ENCODE measurements around the gene YBEY.
A peak's percentile ranks its signal among the peaks of the same experiment; 100 is the strongest.

The YBEY gene

GRCh38 chr21:46264690-46265144, 21.4 kb upstream of the YBEY start:
- no peak overlapping the region for H3K27ac ChIP-seq (ENCODE audit: low read length)
- no CpG with 5 or more reads among the region's 13 CpGs for WGBS (ENCODE audit: insufficient coverage, insufficient read length)
- no peak overlapping the region for H3K4me3 ChIP-seq (ENCODE audit: low read length)
- H3K4me1 ChIP-seq (ENCODE audit: control insufficient read depth, insufficient read depth, low read length) = no peaks in the 10 kb centered on the region
- no peak for DNase-seq (ENCODE audit: low read depth, low spot score)
- peaks cover 33% of the 10 kb centered on the region for H3K36me3 ChIP-seq (ENCODE audit: control insufficient read depth, insufficient read depth, low read length)
- no peaks in the 10 kb centered on the region for H3K27me3 ChIP-seq (ENCODE audit: control insufficient read depth, insufficient read depth, low read length)
- no peaks in the 10 kb centered on the region for H3K9me3 ChIP-seq (ENCODE audit: control insufficient read depth, insufficient read depth, low read length)

DNA sequence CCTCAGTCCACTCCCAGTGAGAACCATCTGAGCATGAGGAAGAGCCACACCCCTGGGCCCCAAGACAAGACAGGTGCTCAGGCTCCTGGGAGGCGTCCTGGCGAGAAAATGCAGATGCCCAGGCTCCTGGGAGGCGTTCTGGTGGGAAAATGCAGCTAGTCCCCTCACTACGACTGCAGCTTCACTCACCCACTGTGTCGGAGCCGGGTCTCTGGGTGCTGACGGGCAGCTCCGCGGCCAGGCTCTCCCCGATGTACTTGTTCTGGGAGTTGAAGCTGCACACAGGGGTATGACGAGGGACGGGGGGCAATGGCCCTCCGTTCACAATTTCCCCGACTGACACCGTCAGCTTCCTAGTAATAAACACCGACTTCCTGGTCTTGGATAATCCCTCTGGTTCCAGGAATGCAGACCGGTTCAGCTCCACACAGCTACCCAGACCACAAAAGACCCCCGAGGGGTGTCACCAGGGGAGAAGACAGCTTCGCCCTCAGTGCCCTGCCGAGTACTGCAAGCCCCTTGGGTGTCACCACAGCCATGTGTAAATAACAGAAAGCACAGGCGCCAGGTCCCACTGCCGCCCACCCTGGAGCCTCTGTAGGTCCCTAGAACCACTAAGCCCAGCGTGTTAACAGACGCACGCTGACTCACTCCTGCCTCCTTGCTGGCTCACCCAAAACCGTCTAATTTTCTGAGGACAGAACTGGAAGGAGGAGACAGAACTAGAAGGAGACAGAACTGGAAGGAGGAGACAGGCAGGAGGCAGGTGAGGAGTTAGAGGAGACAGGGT, 20.2 kb upstream of the YBEY start:
- Histone ChIP-seq H3K27me3 (ENCODE audit: control insufficient read depth, insufficient read depth, low read length) (no peaks in the 10 kb centered on the region), H3K9me3 (ENCODE audit: control insufficient read depth, insufficient read depth, low read length) (no peaks in the 10 kb centered on the region), H3K4me3 (ENCODE audit: low read length) (no peak overlapping the region), H3K36me3 (ENCODE audit: control insufficient read depth, insufficient read depth, low read length) (peaks cover 32% of the 10 kb centered on the region), H3K4me1 (ENCODE audit: control insufficient read depth, insufficient read depth, low read length) (no peaks in the 10 kb centered on the region), H3K27ac (ENCODE audit: low read length) (no peak overlapping the region)
- DNase-seq (ENCODE audit: low read depth, low spot score) = no peak
- no CpG with 5 or more reads among the region's 26 CpGs for WGBS (ENCODE audit: insufficient coverage, insufficient read length)

GRCh38 chr21:46266946-46267345, 19.2 kb upstream of the YBEY start:
- WGBS (ENCODE audit: insufficient coverage, insufficient read length) = no CpG with 5 or more reads among the region's 19 CpGs
- H3K9me3 ChIP-seq (ENCODE audit: control insufficient read depth, insufficient read depth, low read length) = no peaks in the 10 kb centered on the region
- peaks cover 28% of the 10 kb centered on the region for H3K36me3 ChIP-seq (ENCODE audit: control insufficient read depth, insufficient read depth, low read length)
- H3K27me3 ChIP-seq (ENCODE audit: control insufficient read depth, insufficient read depth, low read length) = no peaks in the 10 kb centered on the region
- no peak for DNase-seq (ENCODE audit: low read depth, low spot score)
- H3K4me1 ChIP-seq (ENCODE audit: control insufficient read depth, insufficient read depth, low read length) = no peaks in the 10 kb centered on the region
- no peak overlapping the region for H3K27ac ChIP-seq (ENCODE audit: low read length)
- no peak overlapping the region for H3K4me3 ChIP-seq (ENCODE audit: low read length)

DNA sequence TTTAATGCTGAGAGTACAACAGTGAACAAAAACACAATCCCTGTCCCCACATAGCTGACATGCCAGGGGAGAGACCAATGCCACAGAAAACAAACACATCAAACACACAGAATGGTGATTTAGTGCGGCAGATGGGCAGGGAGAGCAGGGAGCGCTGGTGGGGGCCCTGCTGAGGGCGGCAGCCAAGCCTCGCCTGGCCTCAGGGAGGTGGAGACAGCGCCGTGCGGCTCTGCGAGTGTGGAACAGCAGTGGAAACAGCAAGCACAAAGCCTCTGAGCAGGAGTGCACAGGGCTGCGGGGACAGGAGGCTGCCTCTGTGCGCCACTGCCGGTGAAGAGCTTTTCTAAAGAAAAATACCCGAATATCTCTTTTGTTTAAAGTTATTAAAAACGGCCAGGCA, 17.8 kb upstream of the YBEY start:
- Histone ChIP-seq H3K36me3 (ENCODE audit: control insufficient read depth, insufficient read depth, low read length) (peaks cover 33% of the 10 kb centered on the region), H3K9me3 (ENCODE audit: control insufficient read depth, insufficient read depth, low read length) (no peaks in the 10 kb centered on the region), H3K4me3 (ENCODE audit: low read length) (no peak overlapping the region), H3K27ac (ENCODE audit: low read length) (no peak overlapping the region), H3K27me3 (ENCODE audit: control insufficient read depth, insufficient read depth, low read length) (no peaks in the 10 kb centered on the region), H3K4me1 (ENCODE audit: control insufficient read depth, insufficient read depth, low read length) (no peaks in the 10 kb centered on the region)
- no peak for DNase-seq (ENCODE audit: low read depth, low spot score)
- WGBS (ENCODE audit: insufficient coverage, insufficient read length) = no CpG with 5 or more reads among the region's 13 CpGs

DNA sequence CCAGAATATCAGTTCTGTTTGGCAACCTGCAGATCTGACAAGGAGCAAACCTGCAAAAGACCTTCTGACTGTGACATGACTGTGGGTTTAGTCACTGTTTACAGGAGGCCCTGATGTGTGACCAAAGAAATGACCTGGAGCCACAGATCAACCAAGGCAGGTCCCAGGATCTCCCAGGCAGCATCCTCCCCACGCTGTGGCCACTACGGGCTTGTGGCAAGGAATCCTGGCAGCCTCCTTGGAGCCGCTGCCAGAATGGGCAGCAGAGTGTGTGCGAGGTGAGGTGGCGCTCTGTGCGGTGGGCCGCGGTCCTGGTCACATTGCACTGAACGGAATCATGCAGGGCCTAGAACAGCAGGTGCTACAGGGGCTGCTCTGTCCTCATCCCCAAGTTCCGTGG, 16.7 kb upstream of the YBEY start:
- peaks cover 33% of the 10 kb centered on the region for H3K36me3 ChIP-seq (ENCODE audit: control insufficient read depth, insufficient read depth, low read length)
- no peaks in the 10 kb centered on the region for H3K4me1 ChIP-seq (ENCODE audit: control insufficient read depth, insufficient read depth, low read length)
- H3K27ac ChIP-seq (ENCODE audit: low read length) = no peak overlapping the region
- no peaks in the 10 kb centered on the region for H3K9me3 ChIP-seq (ENCODE audit: control insufficient read depth, insufficient read depth, low read length)
- no peak overlapping the region for H3K4me3 ChIP-seq (ENCODE audit: low read length)
- WGBS (ENCODE audit: insufficient coverage, insufficient read length) = no CpG with 5 or more reads among the region's 10 CpGs
- DNase-seq (ENCODE audit: low read depth, low spot score) = no peak
- no peaks in the 10 kb centered on the region for H3K27me3 ChIP-seq (ENCODE audit: control insufficient read depth, insufficient read depth, low read length)

- Histone ChIP-seq H3K27me3 (ENCODE audit: control insufficient read depth, insufficient read depth, low read length) (no peaks in the 10 kb centered on the region), H3K4me3 (ENCODE audit: low read length) (no peak overlapping the region), H3K9me3 (ENCODE audit: control insufficient read depth, insufficient read depth, low read length) (no peaks in the 10 kb centered on the region), H3K36me3 (ENCODE audit: control insufficient read depth, insufficient read depth, low read length) (peaks cover 23% of the 10 kb centered on the region), H3K27ac (ENCODE audit: low read length) (no peak overlapping the region), H3K4me1 (ENCODE audit: control insufficient read depth, insufficient read depth, low read length) (no peaks in the 10 kb centered on the region)
- no CpG with 5 or more reads among the region's 14 CpGs for WGBS (ENCODE audit: insufficient coverage, insufficient read length)
- DNase-seq (ENCODE audit: low read depth, low spot score) = no peak
Measured at GRCh38 chr21:46273341-46273740, 12.8 kb upstream of the YBEY start.

GRCh38 chr21:46274797-46275390, 11.2 kb upstream of the YBEY start:
- H3K36me3 ChIP-seq (ENCODE audit: control insufficient read depth, insufficient read depth, low read length) = peaks cover 25% of the 10 kb centered on the region
- H3K9me3 ChIP-seq (ENCODE audit: control insufficient read depth, insufficient read depth, low read length) = no peaks in the 10 kb centered on the region
- no CpG with 5 or more reads among the region's 11 CpGs for WGBS (ENCODE audit: insufficient coverage, insufficient read length)
- H3K4me3 ChIP-seq (ENCODE audit: low read length) = no peak overlapping the region
- H3K27ac ChIP-seq (ENCODE audit: low read length) = no peak overlapping the region
- H3K27me3 ChIP-seq (ENCODE audit: control insufficient read depth, insufficient read depth, low read length) = no peaks in the 10 kb centered on the region
- no peaks in the 10 kb centered on the region for H3K4me1 ChIP-seq (ENCODE audit: control insufficient read depth, insufficient read depth, low read length)
- DNase-seq (ENCODE audit: low read depth, low spot score) = no peak

DNA sequence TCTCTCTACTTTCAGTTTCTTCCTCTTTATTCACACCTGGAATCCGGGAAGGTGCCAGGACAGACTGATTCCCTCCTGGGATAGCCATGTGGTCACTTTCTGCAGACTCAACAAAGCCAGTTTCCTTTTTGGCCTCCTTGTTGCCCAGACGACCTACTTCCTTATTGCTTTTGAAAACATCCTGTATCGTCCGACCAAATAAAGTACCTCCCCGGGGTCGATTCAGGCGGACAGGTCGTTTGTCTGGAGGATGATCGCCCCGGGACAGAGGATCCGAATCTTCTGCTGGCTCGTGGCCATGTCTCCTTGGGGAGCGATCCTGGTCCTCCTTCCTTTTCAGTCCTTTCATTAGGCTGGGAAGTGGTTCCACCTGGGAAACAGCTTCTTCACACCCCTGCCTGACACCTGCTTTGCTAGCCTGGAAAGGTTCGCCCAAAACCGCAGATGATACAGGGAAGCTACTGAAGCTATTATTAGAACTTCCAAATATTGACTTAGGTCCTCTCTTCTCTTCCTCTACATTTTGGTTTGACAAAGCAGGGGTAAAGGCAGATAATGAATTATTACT, 2.0 kb upstream of the YBEY start:
- Histone ChIP-seq H3K4me3 (ENCODE audit: low read length) (no peak overlapping the region), H3K4me1 (ENCODE audit: control insufficient read depth, insufficient read depth, low read length) (no peaks in the 10 kb centered on the region), H3K9me3 (ENCODE audit: control insufficient read depth, insufficient read depth, low read length) (no peaks in the 10 kb centered on the region), H3K27me3 (ENCODE audit: control insufficient read depth, insufficient read depth, low read length) (no peaks in the 10 kb centered on the region), H3K27ac (ENCODE audit: low read length) (no peak overlapping the region), H3K36me3 (ENCODE audit: control insufficient read depth, insufficient read depth, low read length) (peaks cover 7% of the 10 kb centered on the region)
- DNase-seq (ENCODE audit: low read depth, low spot score) = no peak
- WGBS (ENCODE audit: insufficient coverage, insufficient read length) = no CpG with 5 or more reads among the region's 15 CpGs

- H3K4me3 ChIP-seq (ENCODE audit: low read length) = no peak overlapping the region
- WGBS (ENCODE audit: insufficient coverage, insufficient read length) = no CpG with 5 or more reads among the region's 1 CpG
- no peaks in the 10 kb centered on the region for H3K9me3 ChIP-seq (ENCODE audit: control insufficient read depth, insufficient read depth, low read length)
- DNase-seq (ENCODE audit: low read depth, low spot score) = no peak
- H3K36me3 ChIP-seq (ENCODE audit: control insufficient read depth, insufficient read depth, low read length) = peaks cover 2% of the 10 kb centered on the region
- H3K4me1 ChIP-seq (ENCODE audit: control insufficient read depth, insufficient read depth, low read length) = no peaks in the 10 kb centered on the region
- H3K27ac ChIP-seq (ENCODE audit: low read length) = no peak overlapping the region
- H3K27me3 ChIP-seq (ENCODE audit: control insufficient read depth, insufficient read depth, low read length) = no peaks in the 10 kb centered on the region
Measured at GRCh38 chr21:46284733-46285132, 1.4 kb upstream of the YBEY start.

DNA sequence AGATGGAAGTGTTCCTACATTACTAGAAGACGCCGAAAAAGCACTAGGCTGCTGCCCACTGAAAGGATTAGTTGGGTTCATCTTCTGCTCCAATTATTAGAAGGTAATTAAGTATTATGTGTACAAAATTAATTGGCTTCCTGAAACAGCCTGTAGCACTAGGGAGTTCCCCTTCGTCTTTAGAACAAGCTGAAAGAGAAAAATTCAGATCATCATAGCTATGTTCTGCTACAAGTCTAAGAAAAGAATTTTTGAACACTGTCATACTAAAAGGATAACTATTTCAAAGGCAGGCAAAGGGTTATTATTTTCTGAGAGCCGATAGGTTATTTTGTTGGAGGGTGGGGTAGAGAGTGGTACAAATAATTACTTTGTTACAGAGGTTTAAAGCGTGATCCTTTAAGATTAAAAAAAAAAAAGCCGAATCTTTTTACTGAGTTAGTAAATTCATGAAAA, 908 bp upstream of the YBEY start, which contains the start of gene MCM3AP:
Gene MCM3AP (minus strand): TSS at position 406 of the 456 bp plus-strand sequence. CDS start 325 bp downstream, at position 81.
- no peak within 1 kb of the TSS for H3K27ac ChIP-seq (ENCODE audit: low read length)
- no peaks in the 10 kb centered on the region for H3K27me3 ChIP-seq (ENCODE audit: control insufficient read depth, insufficient read depth, low read length)
- no peaks in the 10 kb centered on the region for H3K9me3 ChIP-seq (ENCODE audit: control insufficient read depth, insufficient read depth, low read length)
- WGBS (ENCODE audit: insufficient coverage, insufficient read length) = no CpG with 5 or more reads among the region's 6 CpGs
- peak within 1 kb of the TSS; percentile 96 for H3K4me3 ChIP-seq (ENCODE audit: low read length)
- DNase-seq (ENCODE audit: low read depth, low spot score) = no peak
- H3K36me3 ChIP-seq (ENCODE audit: control insufficient read depth, insufficient read depth, low read length) = no peaks in the 10 kb centered on the region
- H3K4me1 ChIP-seq (ENCODE audit: control insufficient read depth, insufficient read depth, low read length) = no peaks in the 10 kb centered on the region

Data from iPS DF 6.9 (cell line).